ENCODE data around the gene HAGHL.

GRCh38 chr16:709566-710499 is 17.1 kb upstream of the HAGHL start:
- TF ChIP-seq CTCF (conservative IDR thresholded peaks at IDR 0.05; ENCODE audit: low read depth in 2 of 2) (0 out of 4 replicates have a peak, but pooled peaks of 1 of the 2 experiments have one; percentile 13), REST (IDR thresholded peaks at IDR 0.05; ENCODE audit: unreplicated experiment) (no peak), CREB1 (CRISPR knock-in tag; IDR thresholded peaks at IDR 0.05; ENCODE audit: low read depth) (no peak), EZH2phosphoT487 (IDR thresholded peaks at IDR 0.05; ENCODE audit: unreplicated experiment) (no peak), POLR2AphosphoS5 (IDR thresholded peaks at IDR 0.05; ENCODE audit: low read depth) (no peak)
- TF ChIP-seq, protein P1, sequence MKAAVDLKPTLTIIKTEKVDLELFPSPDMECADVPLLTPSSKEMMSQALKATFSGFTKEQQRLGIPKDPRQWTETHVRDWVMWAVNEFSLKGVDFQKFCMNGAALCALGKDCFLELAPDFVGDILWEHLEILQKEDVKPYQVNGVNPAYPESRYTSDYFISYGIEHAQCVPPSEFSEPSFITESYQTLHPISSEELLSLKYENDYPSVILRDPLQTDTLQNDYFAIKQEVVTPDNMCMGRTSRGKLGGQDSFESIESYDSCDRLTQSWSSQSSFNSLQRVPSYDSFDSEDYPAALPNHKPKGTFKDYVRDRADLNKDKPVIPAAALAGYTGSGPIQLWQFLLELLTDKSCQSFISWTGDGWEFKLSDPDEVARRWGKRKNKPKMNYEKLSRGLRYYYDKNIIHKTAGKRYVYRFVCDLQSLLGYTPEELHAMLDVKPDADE (IDR thresholded peaks at IDR 0.05) = no peak
